ENCODE measurements around the gene MTCH1.

GRCh38 chr6:36969988-36970891 is 15.8 kb downstream of the MTCH1 start:
- TF ChIP-seq CTCF (IDR thresholded peaks at IDR 0.05 in 2 of 3, conservative IDR thresholded peaks at IDR 0.05 in 1 of 3; ENCODE audit: borderline replicate concordance in 1 of 3, insufficient read depth in 1 of 3, low read depth in 2 of 3, low read length in 2 of 3) (no peak), POLR2A (IDR thresholded peaks at IDR 0.05; ENCODE audit: borderline replicate concordance, extremely low read depth, insufficient read depth, insufficient read length) (no peak), REST (IDR thresholded peaks at IDR 0.05; ENCODE audit: low read depth) (no peak), EZH2phosphoT487 (IDR thresholded peaks at IDR 0.05; ENCODE audit: borderline replicate concordance) (no peak), RAD21 (IDR thresholded peaks at IDR 0.05; ENCODE audit: low read depth) (no peak), ZFX (IDR thresholded peaks at IDR 0.05) (no peak), FOSL1 (IDR thresholded peaks at IDR 0.05; ENCODE audit: low read depth) (no peak), ATF3 (IDR thresholded peaks at IDR 0.05) (no peak), EZH2 (IDR thresholded peaks at IDR 0.05) (no peak), POLR2AphosphoS5 (IDR thresholded peaks at IDR 0.05; ENCODE audit: low read depth, low read length) (no peak), ZBTB33 (IDR thresholded peaks at IDR 0.05; ENCODE audit: extremely low read depth, insufficient replicate concordance, low read length) (no peak), YY1 (IDR thresholded peaks at IDR 0.05; ENCODE audit: extremely low read depth, insufficient replicate concordance, low read depth, low read length) (no peak), MAX (IDR thresholded peaks at IDR 0.05) (no peak)

Data from HCT116 (cell line).